ENCODE data around the gene SCAF4.
A peak's percentile ranks its signal among the peaks of the same experiment; 100 is the strongest.
"Not testable (repeated sequence)": the region's sequence is repeated elsewhere in the genome, so short reads cannot be mapped to it uniquely, and the experiment has no call there.

Gene SCAF4

DNA sequence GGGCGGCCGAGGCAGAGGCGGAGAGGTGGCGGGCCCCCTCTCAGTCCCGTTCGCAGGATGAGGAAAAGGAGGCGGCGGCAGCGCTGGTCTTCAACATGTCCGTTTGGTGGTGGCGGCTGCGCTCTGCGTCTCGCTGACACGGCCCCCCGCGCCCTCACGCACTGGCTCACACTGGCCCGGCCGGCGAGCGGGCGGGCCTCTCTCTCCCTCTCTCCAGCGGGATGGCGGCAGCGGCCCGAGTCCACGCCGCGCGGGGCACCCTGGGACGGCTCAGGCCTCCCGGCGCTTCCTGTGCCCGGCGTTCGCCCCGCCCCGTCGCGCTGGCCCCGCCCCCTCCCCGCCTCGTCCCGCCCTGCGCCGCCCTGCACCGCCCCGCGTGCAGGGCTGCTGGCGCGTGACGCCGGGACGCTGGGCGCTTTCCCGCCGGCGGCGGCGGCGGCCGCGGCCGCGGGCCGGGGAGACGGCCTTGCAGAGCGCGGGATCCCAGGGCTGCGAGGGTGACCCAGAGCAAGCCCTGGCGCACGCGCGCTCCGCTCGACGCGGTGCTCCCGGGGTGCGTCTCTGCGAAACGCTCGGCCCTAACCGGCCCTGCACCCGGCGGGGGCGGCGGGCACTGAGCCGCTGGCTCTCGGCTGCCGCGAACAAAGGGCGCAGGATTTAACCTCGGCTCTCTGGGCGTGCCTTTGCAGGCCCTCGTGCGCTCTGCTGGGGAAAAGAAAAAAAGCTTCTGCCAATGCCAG is at the start of gene SCAF4:
SCAF4 (minus strand) TSS at position 262 of the 740 bp plus-strand sequence. CDS start 426 bp downstream, outside the sequence.
- peak; percentile 60 to 80 (median 72) for DNase-seq (ENCODE audit: low read depth in 3 of 3)

DNA sequence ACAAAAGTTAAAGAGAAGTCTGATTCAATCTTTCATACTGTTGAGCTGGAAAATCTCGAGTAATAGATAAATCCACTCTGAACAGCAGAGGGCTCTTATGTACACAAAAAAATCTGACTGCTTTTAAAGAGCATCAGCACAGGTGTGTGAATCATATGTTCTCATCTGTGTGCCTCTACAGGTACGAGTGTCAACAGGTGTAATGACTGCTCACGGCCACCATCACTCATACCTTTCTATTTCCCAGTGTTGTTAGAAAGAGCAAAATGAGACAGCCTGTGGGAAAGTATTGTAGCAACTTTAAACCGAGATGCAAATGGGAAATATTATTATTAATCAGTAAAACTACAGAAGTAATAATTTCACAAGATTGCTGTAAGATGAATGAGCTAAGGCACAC is 49.0 kb upstream of the SCAF4 start:
- DNase-seq (ENCODE audit: low read depth in 3 of 3), result no peak

GRCh38 chr21:31778546-31778945 is 46.6 kb upstream of the SCAF4 start:
- no peak for DNase-seq (ENCODE audit: low read depth in 3 of 3)

GRCh38 chr21:31777857-31778256 is 45.9 kb upstream of the SCAF4 start:
- no peak for DNase-seq (ENCODE audit: low read depth in 3 of 3)

- DNase-seq (ENCODE audit: low read depth in 3 of 3), result no peak
Observed at GRCh38 chr21:31774031-31774430, 42.1 kb upstream of the SCAF4 start.

DNA sequence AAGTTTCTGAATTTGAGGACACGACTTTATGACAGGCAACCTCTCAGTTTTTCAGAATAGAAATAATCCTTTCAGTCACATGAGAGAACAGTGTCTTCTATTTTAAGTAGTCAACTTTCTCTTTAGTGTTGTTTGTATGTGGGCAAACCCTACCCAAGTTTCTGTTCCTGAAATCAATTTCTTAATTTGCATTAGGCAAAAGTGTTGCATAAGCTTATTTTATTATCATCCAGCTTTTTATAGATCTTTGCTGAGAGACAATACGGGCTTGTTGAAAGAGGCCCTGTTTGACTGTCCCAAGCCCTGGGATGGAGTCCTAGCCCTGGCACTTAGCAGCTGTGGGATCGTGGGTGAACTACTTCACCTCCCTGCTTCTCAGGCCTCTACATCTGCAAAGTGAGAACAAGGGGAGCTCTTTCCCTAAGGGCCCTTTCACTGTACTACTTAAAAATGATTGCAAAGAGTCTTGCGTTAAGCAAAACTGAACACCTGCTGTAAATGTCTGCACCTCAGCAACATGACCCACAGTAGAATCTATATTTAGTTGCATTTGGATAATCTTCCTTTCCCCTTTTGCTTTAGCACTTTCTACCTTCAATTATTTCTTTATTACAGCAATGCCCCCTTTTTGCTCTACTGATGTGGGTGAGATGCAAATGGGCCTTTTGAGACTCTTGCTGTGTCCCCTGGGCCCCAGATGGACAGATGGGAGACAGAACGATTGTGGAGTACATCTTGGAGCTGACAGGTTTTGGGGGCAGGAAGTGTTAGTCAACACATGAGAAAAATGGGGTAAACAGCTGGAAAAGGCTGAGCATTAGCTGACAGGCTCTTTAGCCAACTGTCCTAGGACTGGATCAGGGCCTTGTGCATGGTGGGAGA is 41.0 kb upstream of the SCAF4 start:
- DNase-seq (ENCODE audit: low read depth in 3 of 3), result no peak

GRCh38 chr21:31771685-31772084 is 39.8 kb upstream of the SCAF4 start:
- DNase-seq (ENCODE audit: low read depth in 3 of 3), result no peak

DNA sequence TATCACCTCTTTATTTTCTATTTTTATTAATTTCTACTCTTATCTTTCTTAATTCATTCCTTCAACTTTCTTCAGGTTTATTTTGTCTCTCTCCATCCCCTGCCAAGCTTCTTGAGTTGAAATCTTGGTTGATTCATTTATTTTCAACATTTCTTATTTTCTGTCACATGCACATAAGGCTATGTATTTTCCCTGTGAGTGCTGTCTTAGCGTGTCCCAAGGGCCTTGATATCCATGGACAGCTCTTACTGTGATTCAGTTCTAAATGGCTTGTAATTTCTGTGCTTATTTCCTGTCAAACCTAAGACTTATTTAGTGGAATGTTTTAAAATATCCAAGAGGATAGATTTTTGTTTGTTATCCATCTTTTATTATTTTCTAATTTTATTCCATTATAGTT is 36.8 kb upstream of the SCAF4 start:
- no peak for DNase-seq (ENCODE audit: low read depth in 3 of 3)

DNA sequence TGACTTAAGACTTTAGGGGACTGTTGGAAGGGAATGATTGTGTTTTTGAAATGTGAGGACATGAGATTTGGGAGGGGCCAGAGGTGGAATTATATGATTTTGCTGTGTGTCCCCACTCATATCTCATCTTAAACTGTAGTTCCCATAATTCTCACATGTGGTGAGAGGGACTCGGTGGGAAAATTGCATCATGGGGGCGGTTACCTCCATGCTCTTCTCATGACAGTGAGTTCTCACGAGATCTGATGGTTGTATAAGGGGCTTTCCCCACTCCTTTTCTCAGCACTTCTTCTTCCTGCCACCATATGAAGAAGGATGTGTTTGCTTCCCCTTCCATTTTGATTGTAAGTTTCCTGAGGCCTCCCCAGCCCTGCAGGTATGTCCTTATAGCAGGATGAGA is 35.0 kb upstream of the SCAF4 start:
- DNase-seq (ENCODE audit: low read depth in 3 of 3), result no peak

GRCh38 chr21:31765850-31766249 is 33.9 kb upstream of the SCAF4 start:
- not testable (repeated sequence) for DNase-seq (ENCODE audit: low read depth in 3 of 3)

GRCh38 chr21:31760931-31761330 is 29.0 kb upstream of the SCAF4 start:
- no peak for DNase-seq (ENCODE audit: low read depth in 3 of 3)

DNA sequence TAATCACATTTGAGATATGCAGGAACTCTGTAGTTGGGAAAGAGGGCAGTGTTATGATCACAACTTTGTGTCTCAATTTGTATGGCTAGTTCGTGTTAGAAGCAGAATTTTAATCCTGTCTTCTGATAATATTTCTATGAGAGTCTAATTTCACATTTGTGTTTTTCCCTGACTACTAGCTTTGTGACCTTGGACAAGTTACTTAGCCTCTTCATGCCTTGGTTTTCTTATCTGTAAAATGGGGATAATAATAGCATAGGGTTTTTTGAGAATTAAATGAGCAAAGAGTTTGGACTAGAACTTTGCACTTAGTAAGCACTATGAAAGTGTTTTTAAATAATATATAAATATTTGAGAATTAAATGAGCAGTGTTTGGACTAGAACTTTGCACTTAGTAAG is 24.9 kb upstream of the SCAF4 start:
- DNase-seq (ENCODE audit: low read depth in 3 of 3), result no peak

DNA sequence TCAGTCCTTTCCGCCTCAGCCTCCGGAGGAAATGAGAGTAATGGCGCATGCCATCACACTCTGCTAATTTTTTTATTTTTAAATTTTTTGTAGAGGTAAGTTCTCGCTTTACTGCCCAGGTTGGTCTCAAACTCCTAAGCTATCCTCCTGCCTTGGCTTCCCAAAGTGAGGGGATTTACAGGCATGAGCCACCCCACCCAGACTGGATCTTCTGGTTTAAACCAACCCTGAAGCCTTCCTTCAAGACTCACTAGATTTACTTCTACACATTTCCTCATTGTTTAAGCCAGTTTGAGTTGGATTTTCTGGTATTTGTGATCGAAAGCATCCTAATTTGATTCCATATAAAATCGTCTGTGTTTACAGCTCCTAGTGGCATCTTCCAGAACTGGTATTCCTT is 23.1 kb upstream of the SCAF4 start:
- DNase-seq (ENCODE audit: low read depth in 3 of 3), result no peak

GRCh38 chr21:31754708-31754960 is 22.7 kb upstream of the SCAF4 start:
- no peak for DNase-seq (ENCODE audit: low read depth in 3 of 3)

GRCh38 chr21:31753949-31754707 is 22.2 kb upstream of the SCAF4 start:
- DNase-seq (ENCODE audit: low read depth in 3 of 3), result no peak

DNA sequence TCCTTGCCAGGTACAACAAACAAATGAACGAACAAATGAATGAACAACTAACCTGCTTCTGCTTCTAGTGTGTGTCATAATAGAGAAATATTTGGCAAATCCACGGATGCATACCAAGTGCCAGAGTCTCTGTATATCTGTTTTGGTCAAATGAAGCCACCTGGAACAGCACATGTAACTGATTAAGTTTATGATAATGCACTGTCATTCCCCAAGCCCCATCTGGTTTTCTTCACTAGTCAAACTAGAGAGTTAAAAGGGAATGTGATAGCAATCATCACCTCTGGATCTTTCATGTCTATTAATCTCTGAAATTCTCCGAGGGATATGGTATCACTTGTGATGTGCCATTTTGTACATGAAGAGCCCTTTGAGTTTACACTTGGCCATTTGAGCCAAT is 21.0 kb upstream of the SCAF4 start:
- DNase-seq (ENCODE audit: low read depth in 3 of 3), result no peak

- no peak for DNase-seq (ENCODE audit: low read depth in 3 of 3)
Observed at GRCh38 chr21:31752352-31752751, 20.4 kb upstream of the SCAF4 start.

GRCh38 chr21:31750843-31751242 is 18.9 kb upstream of the SCAF4 start:
- no peak for DNase-seq (ENCODE audit: low read depth in 3 of 3)

DNA sequence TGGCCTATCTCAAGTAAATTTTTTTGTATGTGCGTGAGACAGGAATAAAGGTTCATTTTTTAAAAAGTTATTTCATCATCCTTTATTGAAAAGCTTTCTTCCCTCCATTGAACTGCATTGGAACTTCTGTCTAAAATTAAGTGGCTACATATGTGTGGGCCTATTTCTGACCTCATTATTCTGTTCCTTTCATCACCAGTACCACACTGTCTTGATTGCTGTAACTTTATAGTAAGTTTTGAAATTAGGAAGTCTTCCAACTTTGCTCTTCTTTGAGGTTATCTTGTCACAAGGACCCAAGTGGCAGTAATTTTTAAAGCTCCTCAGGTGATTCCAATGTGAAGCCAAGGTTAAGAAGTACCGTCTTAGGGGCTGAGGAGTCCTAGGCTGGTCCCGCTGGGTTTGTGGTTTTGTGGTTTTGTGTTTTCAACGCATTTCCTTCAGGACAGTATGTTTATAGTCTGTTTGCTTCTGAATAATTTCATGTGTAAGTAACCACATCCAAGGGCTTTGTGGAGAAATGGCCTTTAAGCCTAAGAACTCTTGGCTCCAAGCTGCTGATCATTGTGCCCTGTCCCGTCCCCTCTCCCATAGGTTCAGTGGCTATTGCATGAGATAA is 12.4 kb upstream of the SCAF4 start:
- DNase-seq (ENCODE audit: low read depth in 3 of 3), result no peak

- DNase-seq (ENCODE audit: low read depth in 3 of 3), result no peak
Observed at GRCh38 chr21:31743712-31744111, 11.8 kb upstream of the SCAF4 start.

- DNase-seq (ENCODE audit: low read depth in 3 of 3), result no peak
Observed at GRCh38 chr21:31741116-31741515, 9.2 kb upstream of the SCAF4 start.
